Subcutaneous preadipocyte (primary cell): ENCODE data around the gene OR10A6. TPM values are rescaled to one million over a fixed set of nuclear protein-coding genes. Genes with fewer than 3 reads are reported as not detected.

Source experiments
- small RNA-seq: library from RNA; depleted of rRNA; stranded (forward); fragments of <200 nt; gene quantifications from one replicate; pipeline ENCODE3, GENCODE V24; 2012
- total RNA-seq: library from RNA; depleted of rRNA; stranded (reverse); fragments of >200 nt; gene quantifications from 2 replicates; pipeline ENCODE4 v1.2.3, GENCODE V29; 2012

OR10A6 gene, protein sequence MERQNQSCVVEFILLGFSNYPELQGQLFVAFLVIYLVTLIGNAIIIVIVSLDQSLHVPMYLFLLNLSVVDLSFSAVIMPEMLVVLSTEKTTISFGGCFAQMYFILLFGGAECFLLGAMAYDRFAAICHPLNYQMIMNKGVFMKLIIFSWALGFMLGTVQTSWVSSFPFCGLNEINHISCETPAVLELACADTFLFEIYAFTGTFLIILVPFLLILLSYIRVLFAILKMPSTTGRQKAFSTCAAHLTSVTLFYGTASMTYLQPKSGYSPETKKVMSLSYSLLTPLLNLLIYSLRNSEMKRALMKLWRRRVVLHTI
- not detected in 2 replicates for total RNA-seq

DNA sequence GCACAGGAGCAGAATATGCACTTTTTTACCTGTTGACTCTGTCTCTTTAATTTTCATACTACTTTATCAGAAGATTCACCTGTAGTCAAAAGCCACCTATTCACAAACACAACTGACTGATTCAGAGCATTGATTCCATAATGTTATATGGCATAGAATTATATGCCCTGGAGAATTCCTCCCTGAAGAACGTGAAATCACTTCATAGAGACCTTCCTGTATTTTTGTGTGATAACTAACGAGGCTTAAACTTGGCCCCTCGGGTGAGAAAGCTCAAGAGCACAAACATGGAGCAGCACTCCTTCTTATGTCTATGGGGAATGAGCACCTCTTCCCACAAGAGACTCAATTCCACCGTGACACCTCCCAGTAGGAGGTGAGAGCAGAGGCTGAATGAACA lies at the start of gene OR10A6:
TSS of gene OR10A6 (minus strand) at position 101 of the 400 bp plus-strand sequence. CDS start 2,606 bp downstream, outside the sequence.

DNA sequence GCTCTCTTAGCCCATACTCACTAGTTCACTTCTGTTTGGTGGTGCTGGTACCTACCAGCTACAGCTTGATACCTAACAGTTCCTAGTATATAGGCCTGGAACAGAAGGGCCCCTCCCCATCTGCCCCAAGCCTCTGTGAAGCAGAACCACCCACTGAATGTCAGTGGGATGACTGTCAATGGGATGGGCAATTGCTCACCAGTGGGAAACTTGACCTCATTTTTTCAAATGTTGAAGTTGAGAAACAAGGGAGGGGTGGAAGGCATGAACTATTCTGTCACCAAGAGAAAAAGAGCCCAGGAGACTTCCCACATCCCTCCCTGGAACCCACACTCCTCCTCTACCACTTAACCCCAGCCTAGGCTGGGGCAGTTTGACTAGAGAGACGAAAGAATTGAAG lies 34.3 kb upstream of the OR10A6 start, which contains the start of gene NLRP10:
TSS of gene NLRP10 (minus strand) at position 62 of the 400 bp plus-strand sequence. CDS start 1,952 bp downstream, outside the sequence.

GRCh38 chr11:7941608-7942007 lies 10.5 kb upstream of the OR10A6 start, which contains the start of gene OR10A3:
Gene OR10A3, minus strand, starts transcription at chr11:7941708. Its CDS starts 2,188 bp downstream, at chr11:7939520.

Small RNA genes within 50 kb of the gene (small RNA-seq; reads per million reads assigned to genes)
- gene COX6CP5 = not detected
- not detected for gene RNU6-943P

Other genes with a start within 250 kb of the OR10A6 start
- not detected in 2 replicates for gene OVCH2, start 224.8 kb downstream of the OR10A6 start, total RNA-seq
- not detected in 2 replicates for gene OR5P2, start 134.3 kb downstream of the OR10A6 start, total RNA-seq
- gene OR5P3, start 100.4 kb downstream of the OR10A6 start, total RNA-seq = not detected in 2 replicates
- under 0.01 TPM in 1 of 2 replicates, not detected in the other for gene OR10A3, start 10.4 kb upstream of the OR10A6 start, total RNA-seq
- gene NLRP10, start 34.2 kb upstream of the OR10A6 start, total RNA-seq = 1.1 and 1.8 TPM in 2 replicates
- 195 and 242 TPM in 2 replicates for gene EIF3F, start 56.1 kb upstream of the OR10A6 start, total RNA-seq
- 4.5 and 7.7 TPM in 2 replicates for gene TUB, start 149.9 kb upstream of the OR10A6 start, total RNA-seq
- not detected in 2 replicates for gene RIC3, start 237.8 kb upstream of the OR10A6 start, total RNA-seq